Activated naive CD4-positive, alpha-beta T cell treated with anti-CD3 and anti-CD28 coated beads for 36 hours (primary cell): ENCODE results near the gene IFITM1. TPM values are rescaled to one million over a fixed set of nuclear protein-coding genes. Genes with fewer than 3 reads are reported as not detected.
"Not testable (repeated sequence)": the region's sequence is repeated elsewhere in the genome, so short reads cannot be mapped to it uniquely, and the experiment has no call there.

ENCODE experiments used
- CTCF ChIA-PET: fragments of 350-600 bp; sonication (Branson Sonifier 250); formaldehyde crosslinking; loops from one replicate; lab custom pipeline; 2021; ENCODE audit warnings: antibody characterized with exemption; lab: Charles Lee
- DNase-seq: peaks from one replicate; pipeline ENCODE4 v3.0.0-alpha.2; 2020
- H3K27ac Mint-ChIP-seq: one replicate; pipeline ENCODE4 v1.8.0; 2021; ENCODE audit warnings: mild to moderate bottlenecking, mixed read lengths
- H3K27me3 Mint-ChIP-seq: one replicate; pipeline ENCODE4 v1.8.0; 2021; ENCODE audit warnings: low read depth, mixed read lengths
- H3K36me3 Mint-ChIP-seq: one replicate; pipeline ENCODE4 v1.8.0; 2021; ENCODE audit warnings: low read depth, mixed read lengths
- H3K4me1 Mint-ChIP-seq: one replicate; pipeline ENCODE4 v1.8.0; 2021; ENCODE audit warnings: low read depth, mixed read lengths
- H3K4me3 Mint-ChIP-seq: one replicate; pipeline ENCODE4 v1.8.0; 2021; ENCODE audit warnings: mild to moderate bottlenecking, moderate library complexity, mixed read lengths
- H3K9me3 Mint-ChIP-seq: one replicate; pipeline ENCODE4 v1.8.0; 2021; ENCODE audit warnings: mixed read lengths
- intact Hi-C: fragments of 100-400 bp; cut with micrococcal nuclease; formaldehyde crosslinking; loops from one replicate; pipeline ENCODE4 v1.15.1; 2023
- total RNA-seq, 2 experiments: library from RNA; stranded (reverse); gene quantifications; one replicate each; pipeline ENCODE4 v1.2.3, GENCODE V29; 2021

Gene IFITM1
- total RNA-seq, 2 experiments from 2014 or later, result 359 to 378 TPM

DNA sequence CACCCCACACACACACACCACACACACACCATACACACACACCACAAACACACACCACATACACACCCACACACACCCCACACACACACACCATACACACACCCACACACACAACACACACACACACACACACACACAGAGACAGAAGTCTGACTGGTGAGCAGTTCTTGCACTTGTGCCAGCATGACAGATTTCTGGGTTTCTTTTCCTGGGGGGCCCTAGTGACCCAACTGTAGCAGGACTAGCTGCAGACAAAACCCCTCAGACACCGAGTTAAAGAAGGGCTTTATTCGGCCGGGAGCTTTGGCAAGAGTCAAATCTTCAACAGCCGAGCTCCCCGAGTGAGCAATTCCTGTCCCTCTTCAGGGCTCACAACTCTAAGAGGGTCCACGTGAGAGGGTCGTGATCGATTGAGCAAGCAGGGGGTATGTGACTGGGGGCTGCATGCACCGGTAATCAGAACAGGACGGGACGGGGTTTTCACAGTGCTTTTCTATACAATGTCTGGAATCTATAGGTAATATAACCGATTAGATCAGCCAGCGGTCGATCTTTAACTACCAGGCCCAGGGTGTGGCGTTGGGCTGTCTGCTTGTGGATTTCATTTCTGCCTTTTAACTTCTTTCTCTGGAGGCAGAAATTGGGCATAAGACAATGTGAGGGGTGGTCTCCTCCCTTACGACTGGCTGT is 36.3 kb downstream of the IFITM1 start:
- intact Hi-C loops, H3K27ac Mint-ChIP-seq, H3K36me3 Mint-ChIP-seq, H3K4me3 Mint-ChIP-seq, DNase-seq, H3K27me3 Mint-ChIP-seq, H3K9me3 Mint-ChIP-seq: not testable (repeated sequence)
- peaks cover 35% of the 10 kb centered on the region for H3K4me1 Mint-ChIP-seq
- CTCF ChIA-PET, result interaction anchor here (0.7 kb wide), 1 partner anchor 190 kb away, joined by 3 read pairs; no protein-coding TSS in a partner anchor

DNA sequence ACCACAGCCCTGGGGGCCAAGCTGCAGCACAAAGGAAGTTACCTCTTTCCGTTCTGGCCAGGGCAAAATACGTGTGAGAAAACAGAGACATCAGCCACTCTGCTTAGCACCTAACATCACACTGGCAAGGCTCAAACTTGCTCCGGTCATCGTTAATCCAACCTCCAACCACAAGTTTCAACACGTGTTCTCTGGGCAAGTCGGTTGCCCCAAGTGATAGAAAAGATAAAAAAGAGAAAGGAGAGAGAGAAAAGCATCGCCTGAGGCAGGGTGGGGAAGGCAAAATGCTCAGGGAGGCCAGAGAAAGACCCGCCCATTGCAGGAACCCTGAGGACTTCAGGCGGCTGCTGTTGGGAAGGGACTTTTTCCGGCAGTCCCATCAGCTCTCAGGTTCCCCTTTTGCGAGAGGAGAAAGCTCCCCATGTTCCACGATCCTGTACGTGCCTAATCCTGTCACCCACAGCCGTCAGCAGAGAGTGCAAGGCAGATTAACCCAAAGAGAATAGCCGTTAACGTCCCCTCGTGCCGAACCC is 36.9 kb downstream of the IFITM1 start:
- peaks cover 35% of the 10 kb centered on the region for H3K4me1 Mint-ChIP-seq
- no peaks in the 10 kb centered on the region for H3K9me3 Mint-ChIP-seq
- no peak overlapping the region for H3K4me3 Mint-ChIP-seq
- no peak overlapping the region for H3K27ac Mint-ChIP-seq
- no peak for DNase-seq
- H3K36me3 Mint-ChIP-seq, result peaks cover 4% of the 10 kb centered on the region
- CTCF ChIA-PET, result interaction anchor here (0.7 kb wide), 1 partner anchor 190 kb away, joined by 3 read pairs; no protein-coding TSS in a partner anchor
- intact Hi-C loops, result no loop called here
- H3K27me3 Mint-ChIP-seq, result no peaks in the 10 kb centered on the region

GRCh38 chr11:351411-351810 is 37.6 kb downstream of the IFITM1 start:
- Mint-ChIP-seq H3K27me3 (no peaks in the 10 kb centered on the region), H3K4me3 (no peak overlapping the region), H3K27ac (no peak overlapping the region), H3K36me3 (peaks cover 4% of the 10 kb centered on the region), H3K4me1 (peaks cover 35% of the 10 kb centered on the region), H3K9me3 (no peaks in the 10 kb centered on the region)
- intact Hi-C loops, result no loop called here
- CTCF ChIA-PET, result interaction anchor here (1.3 kb wide), 1 partner anchor 46 kb away, joined by 3 read pairs; no protein-coding TSS in a partner anchor
- DNase-seq, result no peak

GRCh38 chr11:352456-353031 is 38.7 kb downstream of the IFITM1 start:
- CTCF ChIA-PET, result interaction anchor here (0.5 to 2.2 kb wide), 4 partner anchors 13 to 97 kb away, joined by 3 to 4 read pairs (median 3); partner anchors contain the start of gene PTDSS2
- intact Hi-C loops, result no loop called here
- Mint-ChIP-seq H3K27ac (no peak overlapping the region), H3K9me3 (no peaks in the 10 kb centered on the region), H3K4me1 (peaks cover 35% of the 10 kb centered on the region), H3K36me3 (peaks cover 4% of the 10 kb centered on the region), H3K4me3 (no peak overlapping the region), H3K27me3 (no peaks in the 10 kb centered on the region)
- no peak for DNase-seq

DNA sequence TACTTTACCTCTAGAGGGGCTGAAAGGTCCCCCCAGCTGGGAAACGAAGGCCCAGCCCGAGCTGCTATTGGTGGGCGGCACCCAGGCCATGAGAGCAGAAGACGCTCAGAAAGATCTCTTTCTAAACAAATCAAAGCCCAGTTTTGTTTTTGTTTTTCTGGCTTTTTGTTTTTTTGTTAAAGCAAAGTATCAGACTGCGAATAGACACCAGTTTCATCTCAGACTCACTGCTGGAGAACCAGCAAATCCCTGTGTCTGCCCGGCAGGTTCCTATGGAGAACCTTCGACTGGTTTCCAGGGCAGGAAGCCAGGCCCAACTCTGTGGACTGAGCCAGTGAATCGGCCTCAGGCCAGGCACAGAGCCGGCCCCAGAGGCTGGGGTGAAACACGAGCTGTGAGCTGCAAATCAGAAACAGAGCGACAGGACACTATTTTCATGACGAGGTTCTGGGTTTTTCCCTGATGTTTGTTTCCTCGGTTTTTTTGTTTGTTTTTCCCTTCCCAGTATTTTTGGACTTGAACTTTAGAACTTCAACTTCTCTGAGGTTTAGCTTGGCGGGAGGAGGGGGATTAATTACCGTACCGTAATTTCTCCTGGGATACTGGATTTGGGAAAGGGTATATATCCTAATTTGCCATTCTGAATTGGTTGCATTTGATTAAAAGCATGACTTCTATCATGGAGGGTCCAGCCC is 39.5 kb downstream of the IFITM1 start:
- intact Hi-C loops, result no loop called here
- no peaks in the 10 kb centered on the region for H3K9me3 Mint-ChIP-seq
- CTCF ChIA-PET, result interaction anchor here (0.5 to 3.1 kb wide), 5 partner anchors 14 to 97 kb away, joined by 3 to 21 read pairs (median 3); partner anchors contain the start of genes IFITM2 and PTDSS2
- H3K36me3 Mint-ChIP-seq, result peaks cover 4% of the 10 kb centered on the region
- H3K27me3 Mint-ChIP-seq, result no peaks in the 10 kb centered on the region
- DNase-seq, result no peak
- peaks cover 35% of the 10 kb centered on the region for H3K4me1 Mint-ChIP-seq
- no peak overlapping the region for H3K4me3 Mint-ChIP-seq
- H3K27ac Mint-ChIP-seq, result peak overlapping the region; percentile 69

DNA sequence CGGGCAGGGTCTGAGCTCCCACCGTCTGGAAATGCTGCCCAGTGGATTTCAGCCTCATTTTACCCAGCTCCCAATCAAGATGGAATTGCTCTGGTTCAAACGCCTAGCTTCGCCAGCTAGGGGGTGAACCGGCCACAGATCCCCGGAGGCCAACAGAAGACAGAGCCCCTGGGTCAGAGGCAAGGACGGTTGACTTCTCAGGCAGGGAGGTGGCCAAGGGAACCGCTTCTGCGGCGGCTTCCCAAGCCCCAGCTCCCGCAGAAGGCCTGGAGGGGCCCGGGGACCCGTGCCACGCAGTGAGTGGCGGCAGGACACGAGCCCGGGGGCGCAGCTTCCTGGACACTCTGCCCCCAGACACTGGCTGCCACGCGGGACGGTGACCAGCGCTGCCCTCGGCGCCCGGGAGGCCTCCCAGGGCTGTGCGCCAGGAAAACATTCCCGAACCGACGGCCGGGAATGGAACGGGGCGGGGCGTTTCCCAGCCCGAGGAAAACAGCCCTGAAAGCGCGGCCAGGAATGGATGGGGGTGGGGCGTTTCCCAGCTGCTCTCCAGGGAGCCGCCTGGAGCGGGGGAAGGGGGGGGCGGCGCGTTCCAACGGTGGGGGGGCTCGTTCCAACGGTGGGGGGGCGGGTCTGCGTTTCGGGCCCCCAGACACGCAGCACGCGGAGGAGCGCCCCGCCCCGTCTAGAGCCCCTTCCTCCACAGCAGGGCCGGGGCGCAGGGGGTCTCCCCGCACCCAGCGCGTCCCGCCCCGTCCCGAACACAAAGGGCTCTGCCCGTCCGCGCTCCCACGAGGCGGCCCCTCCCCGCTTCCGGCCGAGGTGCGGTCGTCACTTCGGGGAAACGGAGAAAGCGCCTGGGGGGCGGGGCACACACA is 42.0 kb downstream of the IFITM1 start:
- Mint-ChIP-seq H3K9me3 (no peaks in the 10 kb centered on the region), H3K27me3 (no peaks in the 10 kb centered on the region), H3K4me1 (peaks cover 36% of the 10 kb centered on the region), H3K4me3 (peak overlapping the region; percentile 94), H3K36me3 (peaks cover 4% of the 10 kb centered on the region), H3K27ac (peak overlapping the region; percentile 99)
- CTCF ChIA-PET, result interaction anchor here (1.0 to 3.1 kb wide), 13 partner anchors 8 to 149 kb away, joined by 3 to 21 read pairs (median 8); partner anchors contain the start of genes BET1L, IFITM2 and RIC8A
- peak; percentile 93 for DNase-seq
- intact Hi-C loops, result loop anchor here (1.0 to 5.0 kb wide), 10 partner anchors 19 to 151 kb away; partner anchors contain the start of genes BET1L, IFITM1, PSMD13 and PTDSS2

GRCh38 chr11:356610-357009 is 42.8 kb downstream of the IFITM1 start:
- no peaks in the 10 kb centered on the region for H3K27me3 Mint-ChIP-seq
- DNase-seq, result no peak
- no peak overlapping the region for H3K27ac Mint-ChIP-seq
- peaks cover 1% of the 10 kb centered on the region for H3K9me3 Mint-ChIP-seq
- intact Hi-C loops, result loop anchor here (1.0 to 5.0 kb wide), 5 partner anchors 96 to 150 kb away; partner anchors contain the start of genes BET1L, PSMD13, PTDSS2 and RIC8A
- H3K4me3 Mint-ChIP-seq, result no peak overlapping the region
- H3K36me3 Mint-ChIP-seq, result peaks cover 4% of the 10 kb centered on the region
- CTCF ChIA-PET, result interaction anchor here (1.9 to 3.1 kb wide), 5 partner anchors 27 to 89 kb away, joined by 9 to 21 read pairs (median 13); partner anchors contain the start of gene IFITM2
- peaks cover 28% of the 10 kb centered on the region for H3K4me1 Mint-ChIP-seq

GRCh38 chr11:357582-357981 is 43.7 kb downstream of the IFITM1 start:
- Mint-ChIP-seq H3K9me3 (peaks cover 2% of the 10 kb centered on the region), H3K4me3 (no peak overlapping the region), H3K36me3 (peaks cover 4% of the 10 kb centered on the region), H3K27ac (no peak overlapping the region), H3K4me1 (peaks cover 23% of the 10 kb centered on the region), H3K27me3 (no peaks in the 10 kb centered on the region)
- intact Hi-C loops, result loop anchor here (2.0 to 5.0 kb wide), 3 partner anchors 95 to 149 kb away; partner anchors contain the start of genes PTDSS2 and RNH1
- no peak for DNase-seq
- CTCF ChIA-PET, result no interaction called here

DNA sequence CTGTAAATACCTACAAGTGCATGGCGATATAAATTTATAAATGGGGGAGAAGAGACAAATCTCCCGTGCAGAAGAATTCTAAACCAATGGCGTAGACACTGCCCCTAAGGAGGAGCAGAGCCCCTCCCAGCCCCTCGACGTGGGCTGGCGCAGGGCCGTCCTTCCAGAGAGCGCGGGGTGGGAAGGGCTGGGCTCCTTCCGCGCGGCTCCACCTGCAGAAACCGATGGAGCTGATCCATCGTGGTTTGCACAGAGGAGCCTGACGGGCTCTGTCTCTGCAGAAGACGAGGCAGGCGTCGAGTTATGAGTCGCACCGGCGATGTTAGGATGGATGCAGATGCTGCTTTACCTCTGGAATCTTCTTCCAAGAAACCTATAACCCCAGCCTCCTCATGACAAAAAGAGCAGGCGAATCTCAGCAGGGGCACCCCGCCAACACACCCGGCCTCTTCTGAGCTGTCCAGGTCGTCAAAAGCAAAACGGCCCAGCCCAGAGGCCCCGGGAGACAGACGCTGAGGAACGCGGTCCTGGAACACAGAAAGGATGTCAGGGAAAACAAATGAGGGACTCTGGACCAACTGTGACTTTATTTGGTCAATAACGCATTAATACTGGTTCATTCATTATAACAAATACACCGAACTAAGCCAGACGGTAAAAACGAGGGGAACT is 44.4 kb downstream of the IFITM1 start:
- H3K4me3 Mint-ChIP-seq, result no peak overlapping the region
- CTCF ChIA-PET, result interaction anchor here (1.6 to 11.1 kb wide), 2 partner anchors 53 to 108 kb away, joined by 3 to 81 read pairs; partner anchors contain the start of gene IFITM2
- no peaks in the 10 kb centered on the region for H3K27me3 Mint-ChIP-seq
- peaks cover 17% of the 10 kb centered on the region for H3K4me1 Mint-ChIP-seq
- H3K27ac Mint-ChIP-seq, result no peak overlapping the region
- peaks cover 4% of the 10 kb centered on the region for H3K36me3 Mint-ChIP-seq
- H3K9me3 Mint-ChIP-seq, result peaks cover 2% of the 10 kb centered on the region
- intact Hi-C loops, result loop anchor here (5.0 kb wide), 1 partner anchor 94 kb away; the partner anchor contains the start of gene PTDSS2
- DNase-seq, result no peak

GRCh38 chr11:359181-359714 is 45.4 kb downstream of the IFITM1 start:
- peaks cover 2% of the 10 kb centered on the region for H3K9me3 Mint-ChIP-seq
- no peaks in the 10 kb centered on the region for H3K27me3 Mint-ChIP-seq
- peaks cover 4% of the 10 kb centered on the region for H3K36me3 Mint-ChIP-seq
- DNase-seq, result peak; percentile 70
- H3K4me3 Mint-ChIP-seq, result no peak overlapping the region
- H3K27ac Mint-ChIP-seq, result peak overlapping the region; percentile 55
- H3K4me1 Mint-ChIP-seq, result peaks cover 9% of the 10 kb centered on the region
- CTCF ChIA-PET, result interaction anchor here (1.6 to 11.1 kb wide), 3 partner anchors 54 to 168 kb away, joined by 3 to 81 read pairs (median 3); partner anchors contain the start of gene IFITM2
- intact Hi-C loops, result loop anchor here (5.0 kb wide), 1 partner anchor 93 kb away; the partner anchor contains the start of gene PTDSS2
